HG02623 (cell line): ENCODE data around the gene ITGB1.
"Not testable (repeated sequence)": the region's sequence is repeated elsewhere in the genome, so short reads cannot be mapped to it uniquely, and the experiment has no call there.

Experiments
- ATAC-seq: cut with Tn5 transposase; IDR thresholded peaks from one replicate; pipeline ENCODE4 v1.9.1; 2021; ENCODE audit warnings: moderate library complexity; ENCODE audit not compliant: unreplicated experiment

Gene ITGB1

DNA sequence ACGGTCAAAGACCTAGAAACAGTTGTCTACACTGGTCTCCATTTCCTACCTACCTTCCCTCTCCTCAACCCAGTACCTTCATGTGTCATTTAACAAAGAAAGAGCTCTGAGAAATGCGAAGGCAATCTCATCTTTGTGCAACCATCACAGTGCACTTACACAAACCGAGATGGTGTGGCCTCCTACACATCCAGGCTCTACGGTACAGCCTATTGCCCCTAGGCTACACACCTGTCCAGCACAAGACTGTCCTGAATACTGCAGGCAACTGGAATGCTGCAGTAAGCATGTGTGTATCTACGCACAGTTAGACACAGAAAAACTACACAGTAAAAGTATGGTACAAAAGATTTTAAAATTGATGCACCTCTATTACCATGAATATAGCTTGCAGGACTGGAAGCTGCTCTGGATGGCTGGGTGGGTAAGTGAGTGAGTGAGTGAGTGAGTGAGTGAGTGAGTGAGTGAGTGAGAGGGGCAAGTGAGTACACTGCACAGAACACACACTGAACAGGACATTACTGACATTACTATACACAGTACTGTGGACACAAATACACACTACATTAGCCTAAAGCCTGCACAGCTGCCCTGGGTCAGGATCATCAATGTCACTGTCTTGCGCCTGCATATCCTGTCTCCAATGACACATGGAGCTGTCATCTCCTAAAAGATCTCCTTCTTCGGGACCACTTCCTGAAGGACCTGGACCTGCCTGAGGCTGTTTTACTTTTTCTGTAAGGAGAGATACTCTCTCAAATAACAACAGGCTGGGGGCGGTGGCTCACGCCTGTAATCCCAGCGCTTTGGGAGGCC lies 18.5 kb downstream of the ITGB1 start:
- no peak for ATAC-seq

DNA sequence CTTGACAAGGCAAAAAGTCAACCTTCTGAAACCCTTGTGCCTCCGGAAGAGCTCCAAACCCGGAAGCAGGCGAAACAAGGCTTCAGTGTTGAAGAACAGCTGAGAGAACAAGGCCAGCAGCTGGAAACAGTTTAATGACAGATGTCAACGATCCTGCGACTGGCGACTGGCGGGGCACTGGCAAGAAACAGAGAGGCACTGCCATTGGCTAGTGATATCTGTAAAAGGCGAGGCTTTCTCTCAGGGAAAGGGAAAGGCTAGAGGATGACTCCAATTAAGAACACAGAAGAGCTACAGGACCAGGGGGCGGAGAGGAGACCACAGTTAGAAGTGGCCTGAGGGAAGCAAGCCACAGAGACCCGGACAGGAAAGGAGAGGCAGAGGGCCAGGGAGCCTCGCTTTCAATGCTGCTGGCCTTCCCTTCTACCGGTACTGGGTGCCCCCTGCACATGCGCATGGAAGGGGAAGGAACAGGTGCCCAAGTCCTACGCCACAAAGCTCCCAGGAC lies 19.4 kb downstream of the ITGB1 start:
- no peak for ATAC-seq

DNA sequence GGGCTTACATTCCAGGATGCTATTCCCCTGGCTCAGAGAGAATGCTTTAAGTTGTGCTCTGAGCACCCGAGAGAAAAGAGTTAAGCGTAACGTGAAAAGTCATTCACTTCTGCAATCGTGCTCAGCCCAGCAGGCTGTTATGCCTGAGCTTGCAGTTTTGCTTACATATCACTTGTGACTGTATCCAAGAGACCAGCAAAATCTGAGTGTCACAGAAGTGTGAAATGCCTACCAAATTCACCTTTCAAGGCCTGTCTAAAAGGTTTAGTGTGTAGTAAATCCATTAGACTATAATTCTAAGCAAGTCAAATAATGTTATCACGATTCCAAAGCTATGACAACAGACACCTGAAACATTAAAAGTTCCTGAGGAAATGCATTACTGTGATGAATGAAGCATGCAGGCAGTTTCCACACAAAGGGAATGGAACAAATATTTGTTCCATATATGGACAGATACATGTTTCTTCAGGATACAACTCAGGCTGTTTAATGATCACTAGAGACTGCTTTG lies 20.1 kb downstream of the ITGB1 start:
- ATAC-seq: no peak

DNA sequence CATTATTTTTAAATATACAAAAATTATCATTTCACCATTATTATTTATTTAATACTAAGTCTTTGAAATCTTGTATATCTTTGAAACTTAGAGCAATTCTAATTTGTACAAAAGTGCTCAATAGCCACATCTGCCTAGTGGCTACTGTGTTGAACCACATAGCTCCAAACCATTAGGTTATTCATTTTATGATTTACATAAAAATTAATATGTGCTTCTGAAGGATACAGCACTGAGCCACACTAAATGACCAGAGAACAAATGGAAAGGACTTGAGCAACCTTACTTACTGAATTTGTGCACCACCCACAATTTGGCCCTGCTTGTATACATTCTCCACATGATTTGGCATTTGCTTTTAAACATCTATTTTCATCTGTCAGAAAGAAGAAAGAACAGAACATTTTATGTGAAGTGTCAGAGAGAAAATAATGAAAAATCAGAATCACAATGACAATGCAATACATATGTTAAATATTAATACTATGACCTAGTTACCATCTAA lies 25.8 kb downstream of the ITGB1 start:
- no peak for ATAC-seq

DNA sequence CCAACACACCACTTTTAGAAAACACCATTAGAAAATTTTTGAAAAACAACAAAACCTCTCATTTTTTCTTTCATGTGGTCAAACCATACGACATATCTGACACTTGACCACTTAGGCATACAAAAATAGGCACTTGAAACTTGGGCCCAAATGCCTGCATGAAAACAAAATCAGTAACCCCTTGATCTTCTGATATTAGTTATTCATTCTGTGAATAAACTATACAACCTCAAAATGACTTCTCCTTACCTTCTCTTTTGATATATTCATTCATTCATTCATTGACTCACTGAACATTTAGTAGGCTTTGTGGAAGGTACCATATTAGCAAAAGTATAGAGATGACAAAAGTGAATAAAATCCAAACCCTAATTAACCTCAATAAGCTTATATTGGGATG lies 26.4 kb downstream of the ITGB1 start:
- ATAC-seq: no peak

DNA sequence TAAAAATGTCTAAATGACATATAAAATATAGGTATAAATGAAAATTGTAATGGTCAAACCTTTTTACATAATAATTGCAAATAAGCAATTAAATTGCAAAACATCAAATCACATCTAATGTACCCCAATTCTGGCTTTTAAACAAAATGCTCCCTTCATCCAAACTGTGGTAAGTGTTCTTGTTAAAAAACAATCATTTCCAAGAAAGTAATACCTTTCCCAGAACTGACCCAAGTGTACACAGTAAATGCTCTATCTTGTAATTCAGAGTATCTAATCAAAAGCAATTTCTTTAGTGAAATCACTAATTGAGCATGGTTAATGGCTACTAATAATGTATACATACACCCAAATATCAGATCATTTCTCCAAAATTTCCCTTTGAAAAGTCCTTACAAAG lies 28.0 kb downstream of the ITGB1 start:
- no peak for ATAC-seq

DNA sequence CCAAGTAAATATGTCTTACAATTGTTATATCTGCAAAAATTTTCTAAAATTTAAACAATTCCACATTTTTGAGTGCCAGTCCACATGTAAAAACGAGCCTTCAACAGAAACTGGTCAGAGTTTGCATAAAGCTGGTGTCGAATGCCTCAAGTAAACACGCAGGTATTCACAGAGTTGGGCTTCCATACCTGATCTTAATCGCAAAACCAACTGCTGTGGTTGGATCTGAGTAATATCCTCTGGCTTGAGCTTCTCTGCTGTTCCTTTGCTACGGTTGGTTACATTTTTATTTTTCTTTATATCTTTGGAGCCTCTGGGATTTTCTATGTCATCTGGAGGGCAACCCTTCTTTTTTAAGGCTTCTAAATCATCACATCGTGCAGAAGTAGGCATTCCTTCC lies 28.4 kb downstream of the ITGB1 start:
- ATAC-seq: no peak

DNA sequence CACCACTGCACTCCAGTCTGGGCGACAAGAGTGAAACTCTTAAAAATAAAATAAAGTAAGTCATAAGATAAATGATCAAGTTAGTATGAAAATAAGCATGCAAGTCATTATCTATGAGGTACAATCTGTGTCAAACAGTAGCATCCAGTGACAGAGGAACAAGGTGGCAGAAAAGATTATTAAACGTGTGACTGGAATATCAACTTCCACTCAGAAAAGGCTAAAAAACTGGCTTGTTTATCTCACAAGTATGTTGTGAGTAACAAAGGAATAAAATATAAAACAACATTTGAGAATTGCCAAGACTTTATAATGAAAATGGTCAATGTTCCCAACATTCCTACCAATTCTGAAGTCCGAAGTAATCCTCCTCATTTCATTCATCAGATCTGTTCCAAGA lies 30.3 kb downstream of the ITGB1 start:
- ATAC-seq: no peak

DNA sequence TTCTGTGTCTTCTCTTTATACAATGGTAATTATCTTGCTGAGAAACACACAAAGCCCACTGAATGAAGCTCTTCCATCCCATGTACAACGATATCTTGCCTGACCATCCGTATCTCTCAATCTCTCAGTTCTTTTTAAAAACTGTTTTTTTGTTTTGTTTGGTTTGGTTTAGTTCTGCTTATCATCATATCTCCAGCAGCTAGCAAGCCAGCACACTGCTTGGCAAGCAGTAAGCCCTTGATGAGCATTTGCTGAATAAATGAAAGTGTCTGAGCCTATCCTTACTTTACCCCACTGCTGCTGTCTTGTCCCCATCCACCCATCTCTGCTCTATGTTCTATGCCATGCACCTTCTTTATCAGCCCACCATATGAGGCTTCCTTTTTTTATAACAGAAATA lies 34.2 kb downstream of the ITGB1 start:
- ATAC-seq: no peak

DNA sequence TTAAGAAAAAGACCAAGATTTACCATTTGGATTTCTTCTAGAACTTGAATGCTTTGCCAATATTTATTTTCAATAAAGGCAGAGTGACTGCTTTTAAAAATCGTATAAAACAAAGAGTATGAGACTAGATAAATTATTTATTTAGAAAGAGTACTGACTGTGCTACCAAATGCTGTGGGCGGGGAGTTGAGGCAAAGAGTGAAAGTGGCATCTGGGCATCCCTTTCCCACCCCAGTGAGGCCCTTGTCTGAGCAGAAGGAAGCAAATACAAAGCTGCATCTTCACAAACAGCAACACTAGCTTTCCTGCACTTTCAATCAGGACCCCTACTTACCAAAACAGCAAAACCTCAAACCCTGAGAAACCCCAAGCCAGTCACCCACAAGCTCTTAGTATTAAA lies 34.9 kb downstream of the ITGB1 start:
- ATAC-seq: no peak

DNA sequence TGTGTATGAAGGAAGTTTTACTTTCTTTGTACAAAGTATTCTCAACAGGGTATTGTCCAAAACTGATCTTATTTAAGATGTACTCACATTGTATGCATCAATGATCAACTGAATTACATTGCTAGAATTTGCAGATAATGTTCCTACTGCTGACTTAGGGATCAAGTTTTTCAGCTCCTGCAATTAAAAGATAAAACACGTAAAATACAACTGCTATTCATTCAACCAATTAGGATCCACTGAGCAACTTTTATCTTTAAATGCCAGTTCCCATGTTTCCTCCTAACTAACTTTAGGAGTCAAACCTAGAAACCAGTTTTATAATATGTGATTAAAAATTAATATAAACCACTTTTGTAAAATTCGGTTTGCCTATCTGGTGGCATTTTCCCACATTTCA lies 35.9 kb downstream of the ITGB1 start:
- no peak for ATAC-seq

DNA sequence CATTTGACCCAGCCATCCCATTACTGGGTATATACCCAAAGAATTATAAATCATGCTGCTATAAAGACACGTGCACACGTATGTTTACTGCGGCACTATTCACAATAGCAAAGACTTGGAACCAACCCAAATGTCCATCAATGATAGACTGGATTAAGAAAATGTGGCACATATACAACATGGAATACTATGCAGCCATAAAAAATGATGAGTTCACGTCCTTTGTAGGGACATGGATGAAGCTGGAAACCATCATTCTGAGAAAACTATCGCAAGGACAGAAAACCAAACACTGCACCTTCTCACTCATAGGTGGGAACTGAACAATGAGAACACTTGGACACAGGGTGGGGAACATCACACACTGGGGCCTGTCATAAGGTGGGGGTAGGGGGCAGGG lies 40.2 kb downstream of the ITGB1 start:
- ATAC-seq: not testable (repeated sequence)

DNA sequence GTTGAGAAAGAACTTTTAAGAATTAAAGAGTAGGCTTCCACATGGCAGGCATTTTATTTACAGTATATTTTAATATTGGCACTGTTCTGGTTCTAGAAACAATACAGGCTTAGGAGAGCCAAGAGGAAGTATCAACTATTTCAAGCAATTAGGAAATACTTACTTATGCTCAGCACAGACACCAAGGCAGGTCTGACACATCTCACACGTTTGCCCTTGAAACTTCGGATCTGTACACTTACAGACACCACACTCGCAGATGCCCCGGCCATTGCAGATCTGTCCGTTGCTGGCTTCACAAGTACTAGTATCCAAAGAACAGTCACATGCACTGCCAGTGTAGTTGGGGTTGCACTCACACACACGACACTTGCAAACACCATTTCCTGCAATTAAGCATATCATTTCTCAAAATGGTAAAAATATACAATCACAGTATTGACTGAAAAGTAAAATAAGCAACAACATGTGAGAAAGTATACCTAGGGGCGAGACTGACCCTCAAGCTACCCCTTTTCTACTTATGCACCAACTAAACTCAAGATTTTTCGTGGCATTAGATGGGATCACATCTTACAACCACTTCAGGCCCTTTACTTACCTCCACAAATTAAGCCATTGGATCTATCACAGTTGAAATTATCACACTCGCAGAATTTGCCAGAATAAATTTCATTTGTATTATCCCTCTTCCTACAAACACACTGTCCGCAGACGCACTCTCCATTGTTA lies 46.6 kb downstream of the ITGB1 start:
- ATAC-seq: no peak

DNA sequence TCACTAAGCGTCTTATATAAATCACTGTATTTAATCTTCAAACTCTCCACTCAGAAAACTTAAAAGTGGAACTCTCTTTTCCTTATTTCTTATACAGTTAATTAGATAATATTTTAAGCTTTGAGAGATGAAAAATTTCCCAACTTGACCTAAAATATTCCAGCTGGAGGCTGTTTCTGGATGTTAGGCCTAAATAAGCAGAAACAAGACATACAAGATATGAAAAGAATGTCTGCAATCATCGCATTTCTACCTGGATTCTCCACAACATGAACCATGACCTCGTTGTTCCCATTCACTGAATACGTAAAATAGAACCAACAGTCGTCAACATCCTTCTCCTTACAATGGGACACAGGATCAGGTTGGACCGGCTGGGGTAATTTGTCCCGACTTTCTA lies 48.1 kb downstream of the ITGB1 start:
- ATAC-seq: not testable (repeated sequence)

DNA sequence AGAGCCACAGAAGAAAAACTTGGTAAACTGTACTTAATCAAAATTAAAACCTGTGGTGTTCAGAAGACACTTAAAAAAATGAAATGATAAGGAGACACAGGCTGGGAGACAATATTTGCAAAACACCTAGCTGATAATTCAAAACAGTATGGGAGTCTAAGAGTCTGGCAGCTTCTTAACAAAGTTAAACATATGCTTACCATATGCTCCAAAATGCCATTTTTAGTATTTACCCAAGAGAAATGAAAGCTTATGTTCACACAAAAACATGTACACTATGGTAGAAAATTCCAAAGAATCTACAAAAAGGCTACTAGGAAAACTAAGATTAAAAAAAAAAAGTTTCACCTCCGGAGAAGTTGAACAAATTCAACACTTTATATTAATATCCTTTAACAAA lies 48.6 kb downstream of the ITGB1 start:
- ATAC-seq: no peak

DNA sequence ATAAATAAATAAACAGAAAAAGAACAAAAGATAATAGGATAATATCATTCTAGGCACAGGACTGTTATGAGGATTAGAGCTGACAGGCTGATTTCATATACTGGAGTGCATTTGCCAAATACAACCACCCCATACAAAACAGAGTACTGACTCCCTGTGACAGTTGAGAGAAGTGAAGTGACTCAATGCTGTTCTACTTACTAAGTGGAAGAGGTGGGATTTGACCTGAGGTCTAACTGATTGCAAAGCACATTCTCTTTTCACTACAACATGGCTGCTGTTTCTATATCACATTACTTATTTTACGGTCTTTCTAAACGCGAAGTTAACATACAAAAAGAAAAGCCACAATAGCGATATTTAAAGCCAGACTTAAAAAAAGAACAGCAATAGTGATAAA lies 51.4 kb downstream of the ITGB1 start:
- no peak for ATAC-seq

DNA sequence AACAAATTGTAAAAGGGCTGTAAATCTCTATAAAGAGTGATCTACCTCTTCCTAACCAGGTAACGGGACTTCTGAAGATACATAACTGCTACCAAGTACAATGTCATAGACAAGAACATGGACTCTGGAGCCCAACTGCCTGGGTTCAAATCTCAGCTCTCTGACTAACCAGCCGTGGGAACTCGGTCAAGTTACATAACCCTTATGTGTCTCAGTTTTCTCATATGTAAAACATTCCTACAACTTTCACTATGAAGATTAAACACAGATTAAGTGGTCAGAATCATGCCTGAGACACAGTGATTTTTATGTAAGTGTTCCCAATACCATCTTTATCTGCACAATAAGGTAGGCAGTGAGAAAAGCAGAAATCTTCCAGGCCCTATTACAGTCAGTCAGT lies 52.6 kb downstream of the ITGB1 start:
- ATAC-seq: no peak

DNA sequence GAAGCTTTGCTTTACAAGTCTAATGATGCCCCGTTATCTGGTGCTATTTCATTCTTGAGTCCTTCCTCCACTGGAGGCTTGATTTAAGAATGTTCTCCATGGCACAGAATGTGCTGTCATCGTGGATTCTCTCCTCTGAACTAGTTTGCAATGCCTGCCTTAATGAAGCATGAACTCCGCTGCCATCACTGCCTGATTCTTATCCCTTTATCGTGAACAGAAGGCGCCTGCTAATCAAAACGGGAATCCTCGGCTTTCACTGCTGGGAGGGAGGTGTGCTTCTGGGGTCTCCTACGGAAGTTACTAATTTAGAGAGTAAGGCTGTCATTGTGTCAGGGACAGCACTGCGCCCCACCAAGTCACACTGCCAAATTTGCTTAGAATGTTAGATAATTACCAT lies 56.2 kb downstream of the ITGB1 start:
- no peak for ATAC-seq

DNA sequence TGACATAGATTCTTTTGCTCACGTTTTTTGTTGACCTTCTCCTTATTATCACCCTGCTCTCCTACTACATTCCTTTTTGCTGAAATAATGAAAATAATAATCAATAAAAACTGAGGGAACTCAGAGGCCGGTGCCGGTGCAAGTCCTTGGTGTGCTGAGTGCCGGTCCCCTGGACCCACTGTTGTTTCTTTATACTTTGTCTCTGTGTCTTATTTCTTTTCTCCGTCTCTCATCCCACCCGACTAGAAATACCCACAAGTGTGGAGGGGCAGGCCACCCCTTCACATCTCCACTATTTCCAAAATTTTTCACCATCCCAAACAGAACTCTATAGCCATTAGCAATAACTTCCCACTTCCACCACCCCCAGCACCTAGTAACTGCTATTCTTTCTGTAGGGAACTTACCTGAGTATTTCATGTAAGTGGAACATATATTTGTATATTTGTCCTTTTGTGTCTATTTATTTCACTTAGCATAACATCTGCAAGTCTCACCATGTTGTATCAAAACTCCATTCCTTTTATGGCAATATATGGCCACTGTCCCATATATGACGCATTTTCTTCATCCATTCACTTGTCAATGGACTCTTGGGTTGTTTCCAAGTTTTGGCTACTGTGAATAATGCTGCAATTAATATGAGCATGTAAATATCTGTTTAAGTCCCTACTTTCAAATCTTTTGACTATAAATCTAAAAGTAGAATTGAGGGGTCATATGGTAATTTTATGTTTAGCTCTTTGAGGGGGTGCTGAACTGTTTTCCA lies 62.6 kb downstream of the ITGB1 start:
- ATAC-seq: not testable (repeated sequence)

DNA sequence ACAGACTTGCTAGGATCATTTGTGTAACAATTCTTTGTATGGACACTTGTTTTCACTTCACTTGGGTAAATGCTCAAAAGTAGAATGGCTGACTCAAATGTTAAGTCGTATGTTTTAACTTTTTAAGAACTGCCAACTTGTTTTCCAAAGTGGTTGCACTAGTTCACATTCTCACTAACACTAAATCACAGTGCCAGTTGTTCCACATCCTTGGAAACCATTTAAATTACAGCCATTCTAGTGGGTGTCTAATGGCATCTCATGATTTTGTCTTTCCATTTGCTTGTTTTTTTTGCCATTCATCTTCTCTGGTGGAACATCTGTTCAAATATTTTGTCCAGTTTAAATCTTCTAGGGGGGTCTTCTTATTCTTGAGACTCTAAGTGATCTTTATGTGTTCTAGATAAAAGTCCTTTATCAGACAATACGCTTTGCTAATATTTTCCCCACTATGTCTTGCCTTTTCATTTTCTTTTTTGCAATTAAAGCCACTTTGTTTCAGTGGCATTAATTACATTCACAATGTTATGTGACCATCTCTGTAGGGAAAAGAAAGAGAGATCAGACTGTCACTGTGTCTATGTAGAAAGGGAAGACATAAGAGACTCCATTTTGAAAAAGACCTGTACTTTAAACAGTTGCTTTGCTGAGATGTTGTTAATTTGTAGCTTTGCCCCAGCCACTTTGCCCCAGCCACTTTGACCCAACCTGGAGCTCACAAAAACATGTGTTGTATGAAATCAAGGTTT lies 63.9 kb downstream of the ITGB1 start:
- ATAC-seq: no peak
